T-helper 1 cell (primary cell): Measurements from ENCODE around the gene ZBTB5.

Experiments used
- DNase-seq, 5 donors: peaks; one replicate each; pipeline ENCODE4 v3.0.0-alpha.2; 2012 to 2020

Gene ZBTB5

GRCh38 chr9:37424204-37424685 is 41.0 kb downstream of the ZBTB5 start:
- DNase-seq, result no peak

GRCh38 chr9:37423508-37423907 is 41.7 kb downstream of the ZBTB5 start:
- no peak for DNase-seq

GRCh38 chr9:37422289-37423104 is 42.8 kb downstream of the ZBTB5 start, which contains the start of gene GRHPR:
GRHPR (plus strand) TSS chr9:37422696; CDS start chr9:37422751, 55 bp downstream.
- peak; percentile 63 to 88 (median 82) for DNase-seq

- no peak for DNase-seq
Observed at GRCh38 chr9:37421914-37422288, 43.3 kb downstream of the ZBTB5 start.

- DNase-seq, result no peak
Observed at GRCh38 chr9:37420271-37421215, 44.7 kb downstream of the ZBTB5 start.

GRCh38 chr9:37419204-37419603 is 46.0 kb downstream of the ZBTB5 start:
- no peak for DNase-seq

GRCh38 chr9:37417857-37418618 is 47.2 kb downstream of the ZBTB5 start:
- no peak for DNase-seq

- DNase-seq, result no peak
Observed at GRCh38 chr9:37417252-37417803, 47.9 kb downstream of the ZBTB5 start.

- peak in 4 of 5 donors; percentile 44 to 69 (median 65) for DNase-seq
Observed at GRCh38 chr9:37415011-37415719, 50.1 kb downstream of the ZBTB5 start.

GRCh38 chr9:37414503-37414943 is 50.7 kb downstream of the ZBTB5 start:
- DNase-seq, result no peak

- no peak for DNase-seq
Observed at GRCh38 chr9:37413311-37413710, 51.9 kb downstream of the ZBTB5 start.

GRCh38 chr9:37412431-37413151 is 52.7 kb downstream of the ZBTB5 start:
- DNase-seq, result no peak

GRCh38 chr9:37410969-37411785 is 54.1 kb downstream of the ZBTB5 start:
- peak in 1 of 5 donors; percentile 32 for DNase-seq

- no peak for DNase-seq
Observed at GRCh38 chr9:37410354-37410861, 54.8 kb downstream of the ZBTB5 start.

GRCh38 chr9:37408933-37409710 is 56.1 kb downstream of the ZBTB5 start:
- peak; percentile 27 to 78 (median 53) for DNase-seq

- no peak for DNase-seq
Observed at GRCh38 chr9:37407468-37407867, 57.8 kb downstream of the ZBTB5 start.

GRCh38 chr9:37406603-37407401 is 58.4 kb downstream of the ZBTB5 start:
- no peak for DNase-seq
